GM19463 (cell line): ENCODE data around the gene CBFA2T3.
"Not testable (repeated sequence)": the region's sequence is repeated elsewhere in the genome, so short reads cannot be mapped to it uniquely, and the experiment has no call there.

Source experiments
- ATAC-seq: cut with Tn5 transposase; IDR thresholded peaks from one replicate; pipeline ENCODE4 v1.9.1; 2021; ENCODE audit warnings: mild to moderate bottlenecking, moderate library complexity; ENCODE audit not compliant: unreplicated experiment

Gene CBFA2T3

DNA sequence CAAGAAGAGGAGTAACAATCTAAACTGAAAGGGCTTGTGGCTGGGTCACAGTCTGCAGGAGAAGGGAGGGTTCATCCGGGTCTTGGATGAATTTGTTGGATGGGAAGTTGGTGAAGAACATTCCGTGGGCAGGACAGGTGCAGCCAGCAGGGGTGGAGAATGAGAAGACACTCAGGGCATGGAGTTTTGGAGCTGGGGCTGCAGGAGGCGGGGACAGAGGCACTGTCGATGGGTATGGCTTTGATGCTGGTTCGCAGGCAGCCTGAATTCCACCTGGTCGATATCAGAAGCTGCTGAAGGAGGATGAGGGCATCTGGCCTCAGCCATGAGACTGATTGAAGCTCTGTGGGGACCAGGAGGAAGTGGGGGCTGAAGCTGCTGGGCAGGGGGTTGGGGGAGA, 36.1 kb upstream of the CBFA2T3 start:
- no peak for ATAC-seq

GRCh38 chr16:89012622-89012995, 35.6 kb upstream of the CBFA2T3 start:
- no peak for ATAC-seq

- no peak for ATAC-seq
Measured at GRCh38 chr16:89011909-89012621, 35.1 kb upstream of the CBFA2T3 start.

GRCh38 chr16:89010210-89010925, 33.4 kb upstream of the CBFA2T3 start:
- ATAC-seq, result no peak

DNA sequence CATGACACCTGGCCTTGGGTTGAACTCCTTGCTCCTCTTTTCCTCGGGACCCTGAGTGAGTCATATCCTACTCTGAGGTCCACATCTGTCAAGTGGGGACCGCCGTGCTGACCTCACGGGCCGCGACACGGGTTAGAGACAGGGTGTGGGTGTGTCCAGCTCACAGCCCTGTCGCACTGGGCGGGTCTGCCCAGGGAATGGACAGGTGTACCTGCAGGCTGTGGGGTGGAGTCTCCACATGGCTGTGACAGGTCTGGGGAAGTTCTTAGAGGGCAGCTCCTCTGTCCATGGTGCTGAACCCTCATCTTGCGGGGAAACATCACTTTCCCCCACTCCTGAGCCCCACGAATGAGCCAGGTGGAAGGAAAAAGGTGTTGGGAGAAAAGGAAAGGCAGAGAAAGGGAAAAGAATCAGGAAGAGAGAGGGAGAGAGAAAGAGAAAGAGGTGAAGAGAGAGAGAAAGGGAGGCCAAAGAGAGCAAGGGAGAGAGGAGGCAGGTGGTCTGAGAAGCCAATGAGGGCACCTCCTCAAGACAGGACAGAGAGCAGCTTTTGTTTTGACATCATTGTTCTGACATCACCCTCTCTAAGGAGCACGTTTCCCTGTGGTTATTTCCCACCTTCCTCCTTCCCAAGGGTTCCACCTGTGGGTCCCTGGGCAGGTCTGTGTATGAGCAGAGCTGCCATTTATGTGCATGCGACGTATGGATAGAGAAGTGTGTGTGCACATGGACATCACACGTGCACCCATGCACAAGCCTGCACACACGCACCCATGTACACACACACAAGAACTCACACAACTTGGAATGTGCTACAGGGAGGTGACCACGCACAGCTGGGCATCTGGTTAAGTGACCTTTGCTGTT, 32.6 kb upstream of the CBFA2T3 start:
- no peak for ATAC-seq

- not testable (repeated sequence) for ATAC-seq
Measured at GRCh38 chr16:89008796-89009195, 31.8 kb upstream of the CBFA2T3 start.

GRCh38 chr16:89007371-89008249, 30.6 kb upstream of the CBFA2T3 start:
- ATAC-seq, result no peak

GRCh38 chr16:89006036-89006752, 29.2 kb upstream of the CBFA2T3 start:
- no peak for ATAC-seq

DNA sequence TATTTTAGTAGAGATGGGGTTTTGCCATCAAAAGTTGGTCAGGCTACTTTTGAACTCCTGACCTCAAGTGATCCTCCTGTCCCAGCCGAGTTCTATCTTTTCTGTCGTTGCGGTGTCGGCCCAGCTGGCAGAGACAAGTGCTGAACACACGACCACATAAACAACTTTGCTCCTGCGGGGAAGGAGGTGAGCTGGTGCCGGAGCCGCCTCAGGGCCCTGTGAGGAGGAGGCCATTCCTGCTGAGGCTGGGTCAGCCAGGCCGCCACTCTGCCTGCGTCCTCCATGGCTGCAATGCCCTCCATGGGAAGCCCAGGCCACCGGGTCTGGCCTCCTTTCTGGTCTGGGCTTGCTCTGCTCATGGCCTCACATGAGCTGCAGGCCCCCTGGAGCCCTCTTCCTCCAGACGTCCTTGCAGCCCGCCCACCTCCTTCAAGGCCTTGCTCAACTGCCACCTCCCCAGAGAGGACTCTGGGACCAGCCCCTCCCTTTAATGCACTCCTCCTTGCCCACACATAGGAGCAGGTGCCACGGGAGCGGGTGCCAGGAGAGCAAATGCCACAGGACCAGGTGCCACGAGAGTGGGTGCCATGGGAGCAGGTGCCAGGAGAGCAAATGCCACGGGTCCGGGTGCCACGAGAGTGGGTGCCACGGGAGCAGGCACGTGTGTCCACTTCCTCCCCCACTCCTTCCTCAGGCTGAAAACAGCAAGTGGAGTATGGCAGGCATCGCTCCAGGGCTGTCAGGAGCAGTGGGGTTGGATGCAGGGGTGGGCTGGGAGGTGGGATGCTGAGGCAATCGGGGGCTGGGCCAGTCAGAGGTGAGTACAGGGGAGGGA, 28.4 kb upstream of the CBFA2T3 start:
- ATAC-seq, result no peak

- ATAC-seq, result no peak
Measured at GRCh38 chr16:89004209-89004831, 27.3 kb upstream of the CBFA2T3 start.

DNA sequence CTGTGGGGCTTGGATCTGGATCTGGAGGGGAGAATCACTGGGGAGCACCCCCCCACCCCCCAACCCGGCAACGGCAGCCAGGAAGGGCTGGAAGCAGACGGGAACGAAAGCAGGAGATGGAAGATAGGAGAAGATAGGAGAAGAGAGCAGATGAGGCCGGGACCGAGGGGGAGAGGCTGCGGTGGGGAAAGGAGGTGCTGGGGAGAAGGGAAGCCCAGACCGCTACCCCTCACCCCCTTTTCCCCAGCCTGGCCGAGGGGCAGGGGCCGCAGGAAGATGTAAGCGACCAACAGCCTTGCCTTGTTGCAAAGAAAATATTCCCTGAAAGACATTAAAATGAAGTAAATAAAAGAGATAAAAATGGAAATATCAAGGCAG, 26.8 kb upstream of the CBFA2T3 start:
- no peak for ATAC-seq

- ATAC-seq, result no peak
Measured at GRCh38 chr16:89002851-89003830, 26.1 kb upstream of the CBFA2T3 start.

DNA sequence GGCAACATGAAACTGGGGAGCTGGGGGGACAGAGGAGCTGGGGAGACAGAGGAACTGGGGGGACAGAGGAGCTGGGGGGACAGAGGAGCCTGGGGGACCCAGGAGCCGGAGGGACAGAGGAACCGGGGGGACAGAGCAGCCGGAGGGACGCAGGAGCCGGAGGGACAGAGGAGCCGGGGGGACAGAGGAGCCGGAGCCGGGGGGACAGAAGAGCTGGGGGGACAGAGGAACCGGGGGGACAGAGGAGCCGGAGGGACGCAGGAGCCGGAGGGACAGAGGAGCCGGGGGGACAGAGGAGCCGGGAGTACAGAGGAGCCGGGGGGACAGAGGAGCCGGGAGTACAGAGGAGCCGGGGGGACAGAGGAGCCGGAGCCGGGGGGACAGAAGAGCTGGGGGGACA, 25.1 kb upstream of the CBFA2T3 start:
- ATAC-seq, result not testable (repeated sequence)

DNA sequence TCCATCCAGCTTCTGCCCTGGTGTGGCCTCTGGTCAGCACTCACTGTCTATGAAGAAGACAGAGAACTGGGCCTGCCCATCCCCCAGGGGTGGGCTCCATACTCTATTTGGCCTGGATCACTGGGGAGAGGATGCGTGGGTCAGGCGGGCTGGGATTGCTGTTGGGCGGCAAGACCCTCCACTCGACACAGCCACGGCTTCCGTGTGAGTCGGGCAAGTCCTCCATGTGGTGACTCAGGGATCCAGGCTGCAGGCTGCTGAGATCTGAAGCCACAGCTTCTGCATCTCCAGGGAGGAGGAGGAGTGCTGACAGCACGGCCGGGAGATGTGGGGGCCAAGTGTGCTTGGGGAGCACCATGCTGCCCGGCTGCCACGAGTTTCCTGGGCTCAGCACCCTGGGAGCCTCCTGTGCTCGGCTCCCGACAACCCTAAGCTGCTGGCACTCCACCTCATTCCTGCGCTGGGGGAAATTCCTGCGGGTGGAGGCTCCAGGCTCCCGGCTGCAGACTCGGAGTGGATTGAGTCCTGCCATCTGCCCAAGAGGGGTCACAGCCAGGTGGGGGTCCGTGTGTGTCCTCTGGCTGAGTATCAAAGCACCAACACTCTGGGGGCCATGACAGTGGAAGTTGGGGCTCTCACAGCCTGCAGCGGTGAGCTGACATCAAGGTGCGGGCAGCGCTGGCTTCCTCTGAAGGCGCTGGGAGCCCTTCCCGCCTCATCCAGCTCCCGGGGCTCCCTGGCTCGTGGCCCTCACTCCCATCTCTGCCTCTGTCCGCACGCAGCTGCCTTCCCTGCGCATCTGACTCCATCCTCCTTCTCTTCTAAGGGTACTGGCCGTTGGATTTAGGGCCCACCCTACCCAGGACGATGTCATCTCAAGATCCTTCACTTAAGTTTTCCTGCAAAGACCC, 24.4 kb upstream of the CBFA2T3 start:
- ATAC-seq, result no peak

DNA sequence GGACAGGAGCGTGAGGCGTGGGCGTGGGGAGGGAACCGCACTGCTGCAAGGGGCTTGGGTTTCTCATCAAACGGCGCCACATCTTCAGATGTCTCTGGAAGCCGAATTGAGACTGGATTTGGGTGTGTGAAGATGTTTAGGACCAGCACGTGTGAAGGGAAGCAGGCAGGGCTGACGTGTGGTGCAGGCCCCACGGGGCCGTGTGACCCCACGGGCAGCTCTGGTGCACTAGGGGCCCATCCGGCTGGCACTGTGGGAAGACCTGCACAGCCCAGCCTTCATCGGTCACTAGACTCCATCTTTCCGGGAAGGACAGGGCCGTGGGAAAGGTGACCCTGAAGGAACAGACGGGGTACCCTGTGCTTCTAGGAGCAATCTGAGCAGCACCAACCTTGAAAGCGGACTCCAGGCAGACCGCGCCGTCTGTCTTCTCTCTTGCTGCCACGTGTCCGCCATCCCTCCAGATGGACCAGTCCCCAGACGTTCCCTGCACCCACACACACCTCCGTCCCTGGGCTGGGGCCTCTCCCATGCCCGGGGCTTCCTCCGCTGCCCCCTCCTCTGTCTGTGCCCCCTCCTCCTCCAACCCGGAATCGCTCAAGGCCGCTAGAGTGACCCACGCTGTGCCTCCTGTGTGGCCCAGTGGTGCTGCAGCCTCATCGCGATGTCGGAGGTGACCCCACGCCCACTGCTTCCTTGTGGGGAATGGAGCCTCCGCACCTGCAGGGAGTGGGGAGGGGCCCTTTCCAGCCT, 23.4 kb upstream of the CBFA2T3 start:
- no peak for ATAC-seq
